Muscle of arm (tissue), 12 donors: ENCODE measurements around the gene UBE3B. TPM values are rescaled to one million over a fixed set of nuclear protein-coding genes. Genes with fewer than 3 reads are reported as not detected.
"Not testable (repeated sequence)": the region's sequence is repeated elsewhere in the genome, so short reads cannot be mapped to it uniquely, and the experiment has no call there.

Experiments used
- DNase-seq: peaks from one replicate; pipeline ENCODE4 v3.0.0-alpha.2; 2013
- polyA plus RNA-seq, 12 donors: library from polyadenylated mRNA; unstranded; fragments of 120-200 nt; gene quantifications; one replicate each; pipeline ENCODE4 v1.2.1, GENCODE V29; 2013; ENCODE audit not compliant: insufficient read length in 12 of 12

Gene UBE3B
- polyA plus RNA-seq, 12 donors: 17.5 to 30.0 (median 24.9) TPM; not detected in 1

DNA sequence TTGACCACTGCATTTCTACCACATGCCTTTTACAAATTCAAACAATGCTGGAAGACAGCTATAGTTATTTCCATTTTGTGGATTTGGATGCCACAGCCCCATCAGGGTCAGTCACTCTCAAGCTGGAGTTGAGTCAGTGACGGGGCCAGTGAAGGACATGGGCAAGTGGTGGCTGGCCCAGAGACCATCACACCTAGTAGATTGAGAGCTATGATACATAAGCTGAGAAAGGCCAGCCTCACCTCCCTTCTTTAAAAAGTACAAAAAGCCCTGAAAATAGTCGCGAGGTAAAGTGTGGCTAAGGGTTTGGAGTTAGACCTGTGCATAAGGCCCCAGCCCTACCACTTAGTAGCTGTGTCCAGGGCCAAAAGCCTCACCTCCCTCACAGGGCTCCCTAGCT lies 4.4 kb upstream of the UBE3B start:
- DNase-seq: no peak

GRCh38 chr12:109473526-109474270 lies 3.7 kb upstream of the UBE3B start:
- not testable (repeated sequence) for DNase-seq

GRCh38 chr12:109475121-109475520 lies 2.3 kb upstream of the UBE3B start:
- DNase-seq: no peak

GRCh38 chr12:109475993-109476806 lies 1.2 kb upstream of the UBE3B start:
- no peak for DNase-seq

DNA sequence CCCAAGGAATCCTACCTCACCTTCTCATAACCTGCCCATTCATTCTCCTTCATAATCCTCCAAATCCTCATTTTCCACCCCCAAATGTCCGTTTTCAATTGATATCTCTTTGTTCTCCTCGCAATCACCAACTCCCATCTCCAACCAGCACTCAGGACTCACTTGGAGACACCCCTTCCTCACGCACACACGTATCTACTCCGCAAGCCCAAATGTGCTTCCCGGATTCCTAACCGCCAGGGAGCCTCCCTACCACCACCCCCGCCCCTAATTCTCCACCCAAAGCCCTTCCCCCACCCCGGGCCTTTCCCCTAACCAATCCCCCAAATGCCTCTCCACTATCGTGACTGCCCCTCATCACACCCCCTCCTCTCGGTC lies 638 bp upstream of the UBE3B start:
- no peak for DNase-seq

GRCh38 chr12:109477963-109478315 lies 505 bp downstream of the UBE3B start:
- DNase-seq: no peak

DNA sequence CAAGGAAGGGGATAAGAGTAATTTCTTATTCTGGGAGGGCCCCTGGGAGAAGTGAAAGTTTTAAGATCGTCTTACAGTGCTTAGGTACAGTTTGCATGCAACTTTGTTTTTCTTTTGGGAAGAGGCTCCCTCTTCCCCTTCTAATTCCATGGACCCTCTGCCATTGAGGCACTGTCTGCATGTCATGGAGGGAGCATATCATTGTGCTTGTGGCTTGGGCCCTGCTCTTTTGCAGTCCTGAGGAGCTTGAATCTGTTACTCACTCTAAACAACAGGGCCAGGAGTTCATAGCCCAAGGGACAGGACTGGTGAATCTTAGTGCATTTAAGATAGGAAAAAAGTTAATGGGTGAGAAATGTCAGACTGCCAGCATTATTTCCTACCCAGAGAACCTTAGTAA lies 2.3 kb downstream of the UBE3B start:
- DNase-seq: no peak

DNA sequence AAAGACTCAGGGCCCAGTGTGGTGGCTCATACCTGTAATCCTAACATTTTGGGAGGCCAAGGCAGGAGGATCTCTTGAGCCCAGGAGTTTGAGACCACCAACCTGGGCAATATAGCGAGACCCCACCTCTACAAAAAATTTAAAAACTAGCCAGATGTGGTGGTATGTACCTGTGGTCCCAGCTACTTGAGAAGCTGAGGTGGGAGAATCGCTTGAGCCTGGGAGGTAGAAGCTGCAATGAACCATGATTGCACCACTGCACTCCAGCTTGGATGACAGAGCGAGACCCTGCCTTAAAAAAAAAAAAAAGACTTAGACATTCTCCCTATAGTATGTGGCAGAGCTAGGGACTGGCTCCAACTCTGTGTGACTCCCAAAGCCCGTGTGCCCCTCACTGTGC lies 2.9 kb downstream of the UBE3B start:
- DNase-seq: no peak

GRCh38 chr12:109481863-109482262 lies 4.4 kb downstream of the UBE3B start:
- DNase-seq: no peak

GRCh38 chr12:109482491-109482890 lies 5.1 kb downstream of the UBE3B start:
- no peak for DNase-seq

GRCh38 chr12:109482894-109483293 lies 5.5 kb downstream of the UBE3B start:
- no peak for DNase-seq

- DNase-seq: no peak
Measured at GRCh38 chr12:109483346-109483745, 5.9 kb downstream of the UBE3B start.

DNA sequence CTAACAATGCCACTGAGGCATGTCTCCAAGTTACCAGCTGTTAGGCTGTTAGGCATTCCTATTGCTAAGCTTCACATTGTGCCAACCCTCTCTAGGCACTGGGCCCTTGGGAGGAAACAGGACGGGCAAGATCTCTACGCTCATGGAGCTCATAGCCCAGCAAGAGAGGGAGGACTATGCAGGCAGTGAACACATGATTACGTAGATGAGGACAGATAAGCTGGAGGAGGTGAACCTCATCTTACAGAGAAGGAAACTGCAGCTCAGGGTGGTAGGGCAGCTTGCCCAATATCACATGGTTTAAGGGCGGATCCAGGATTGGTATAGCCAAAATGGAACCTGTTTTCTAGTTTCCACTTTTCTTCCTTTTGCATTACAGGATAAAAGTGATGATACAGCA lies 7.8 kb downstream of the UBE3B start:
- DNase-seq: no peak

GRCh38 chr12:109487181-109488050 lies 10.0 kb downstream of the UBE3B start:
- DNase-seq: no peak

GRCh38 chr12:109488051-109488665 lies 10.7 kb downstream of the UBE3B start:
- no peak for DNase-seq

DNA sequence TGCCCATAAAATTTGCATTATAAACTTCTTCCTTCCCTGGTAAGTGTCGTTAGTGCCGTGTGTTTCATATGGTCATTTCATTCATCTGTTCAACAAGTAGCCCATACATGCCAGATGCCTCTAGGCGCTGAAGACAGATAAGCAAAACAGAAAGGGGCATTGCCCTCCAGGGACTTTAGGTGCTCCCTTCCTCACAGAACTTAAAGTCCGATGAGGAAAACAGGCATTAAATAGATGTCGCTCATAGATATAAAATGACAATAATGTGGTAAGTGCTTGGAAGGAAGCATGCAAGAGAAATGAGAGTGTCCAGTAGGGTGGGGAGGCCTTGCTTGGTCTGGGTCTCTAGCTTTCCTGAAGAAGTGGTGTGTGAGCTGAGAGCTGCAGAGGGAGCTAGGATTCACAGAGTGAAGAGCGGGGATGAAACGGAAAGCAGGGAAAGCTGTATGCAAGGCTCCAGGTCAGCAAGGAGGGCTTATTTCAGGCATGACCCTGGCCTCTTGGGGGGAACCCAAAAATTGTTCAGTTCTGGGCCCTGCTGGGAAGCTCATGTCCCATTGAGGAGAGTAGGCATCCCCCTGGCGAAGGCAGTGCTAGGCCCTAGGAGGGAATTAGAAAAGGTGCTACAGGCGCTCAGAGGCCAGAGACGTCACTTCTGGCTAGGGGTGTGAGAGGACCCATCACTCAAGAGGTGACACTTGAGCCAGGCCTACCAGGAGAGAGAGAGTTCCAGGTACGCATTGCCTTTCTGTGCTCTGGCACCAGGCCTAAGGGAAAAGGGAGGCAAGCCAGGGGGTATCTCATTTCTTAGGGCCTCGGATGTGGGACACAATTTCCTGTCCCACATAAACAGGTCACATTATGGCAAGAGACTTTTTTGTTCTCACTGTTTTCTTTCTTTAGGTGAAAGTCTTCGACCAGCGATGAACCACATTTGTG lies 11.9 kb downstream of the UBE3B start:
- no peak for DNase-seq

GRCh38 chr12:109489955-109490565 lies 12.6 kb downstream of the UBE3B start:
- no peak for DNase-seq

DNA sequence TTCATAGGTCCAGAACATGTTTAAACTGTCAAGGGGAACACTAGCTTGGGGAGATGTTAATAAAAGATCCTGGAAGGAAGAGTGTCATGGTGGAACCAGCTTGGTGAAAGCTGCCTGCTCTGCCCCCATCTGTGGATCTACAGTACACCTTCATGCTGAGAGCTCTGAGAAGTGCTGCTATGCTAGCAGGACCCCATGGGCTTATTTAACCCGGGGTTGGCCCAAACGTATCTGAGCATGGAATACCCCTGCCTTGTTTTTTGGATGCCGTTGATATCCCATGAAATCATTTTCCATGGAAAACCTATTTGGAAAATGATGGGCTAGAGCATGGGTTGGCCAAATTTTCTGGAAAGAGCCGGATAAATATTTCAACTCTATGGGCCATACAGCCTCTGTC lies 14.2 kb downstream of the UBE3B start:
- no peak for DNase-seq

DNA sequence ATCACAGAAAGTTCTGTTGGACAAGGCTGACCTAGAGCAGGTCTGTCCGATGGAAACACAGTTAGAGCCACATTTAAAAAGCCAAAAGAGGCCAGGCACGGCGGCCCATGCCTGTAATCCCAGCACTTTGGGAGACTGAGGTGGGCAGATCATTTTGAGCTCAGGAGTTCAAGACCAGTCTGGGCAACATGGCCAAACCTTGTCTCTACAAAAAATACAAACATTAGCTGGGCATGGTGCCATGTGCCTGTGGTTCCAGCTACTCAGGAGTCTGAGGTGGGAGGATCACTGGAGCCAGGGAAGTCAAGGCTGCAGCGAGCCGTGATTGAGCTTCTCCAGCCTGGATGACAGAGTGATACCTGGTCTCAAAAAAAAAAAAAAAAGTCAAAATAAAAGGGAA lies 14.9 kb downstream of the UBE3B start:
- DNase-seq: no peak

GRCh38 chr12:109493090-109493489 lies 15.7 kb downstream of the UBE3B start:
- DNase-seq: no peak
